IMR-90 (cell line): ENCODE data around the gene ACTC1. TPM values are rescaled to one million over a fixed set of nuclear protein-coding genes. Genes with fewer than 3 reads are reported as not detected.

Source experiments
- ATAC-seq: fragments of 200-7000 bp; cut with Tn5 transposase; 2 replicates; pipeline ENCODE4 v1.9.1; 2020; ENCODE audit warnings: low read depth, mild to moderate bottlenecking, moderate library complexity
- BruUV-seq: library from RNA; stranded (reverse); fragments of 400-500 nt; replicated peaks from 2 replicates; lab custom pipeline; 2021; lab: Mats Ljungman, UMichigan
- CTCF ChIA-PET: fragments of 300-600 bp; formaldehyde crosslinking; extraction: SDS; loops from one replicate; lab custom pipeline; 2021; ENCODE audit warnings: antibody characterized with exemption; lab: Yijun Ruan, JAX
- POLR2A ChIA-PET: fragments of 300-600 bp; sonication (Branson Sonifier 250); formaldehyde crosslinking; loops from one replicate; lab custom pipeline; 2022; ENCODE audit warnings: antibody characterized with exemption; ENCODE audit not compliant: unreplicated experiment; lab: Charles Lee
- DNase-seq: peaks from one replicate; pipeline ENCODE4 v3.0.0; 2013
- H2AFZ ChIP-seq: replicated peaks from 2 replicates; pipeline ENCODE3; 2013; ENCODE audit warnings: low read length, mild to moderate bottlenecking; ENCODE audit not compliant: poor library complexity
- H2AK5ac ChIP-seq: 2 replicates; pipeline ENCODE4 v1.6.1; 2013; ENCODE audit warnings: low read depth, low read length, inconsistent platforms
- H2AK9ac ChIP-seq: replicated peaks from 2 replicates; pipeline ENCODE3; 2013; ENCODE audit warnings: mild to moderate bottlenecking, low read depth, low read length, moderate library complexity; ENCODE audit not compliant: poor library complexity
- H2BK120ac ChIP-seq: 2 replicates; pipeline ENCODE4 v1.6.1; 2013; ENCODE audit warnings: low read depth, low read length, inconsistent platforms
- H2BK15ac ChIP-seq: 3 replicates; pipeline ENCODE4 v1.6.1; 2013; ENCODE audit warnings: low read depth, low read length, inconsistent platforms
- H2BK20ac ChIP-seq: 2 replicates; pipeline ENCODE4 v1.6.1; 2013; ENCODE audit warnings: low read depth, mild to moderate bottlenecking, inconsistent platforms, low read length, moderate library complexity
- H2BK5ac ChIP-seq: 2 replicates; pipeline ENCODE4 v1.6.1; 2013; ENCODE audit warnings: mild to moderate bottlenecking, low read depth, low read length, inconsistent platforms; ENCODE audit not compliant: poor library complexity, severe bottlenecking
- H3K14ac ChIP-seq: replicated peaks from 2 replicates; pipeline ENCODE4 v1.6.1; 2013; ENCODE audit warnings: low read depth, low read length, inconsistent platforms
- H3K18ac ChIP-seq: 2 replicates; pipeline ENCODE4 v1.6.1; 2013; ENCODE audit warnings: low read depth, low read length, control low read depth
- H3K23ac ChIP-seq: 2 replicates; pipeline ENCODE4 v1.6.1; 2013; ENCODE audit warnings: low read depth, low read length, inconsistent platforms
- H3K27ac ChIP-seq: 2 replicates; pipeline ENCODE4 v1.5.1; 2013; ENCODE audit warnings: mild to moderate bottlenecking, control low read depth, low read length; ENCODE audit not compliant: insufficient read depth
- H3K27me3 ChIP-seq: 2 replicates; pipeline ENCODE4 v1.6.1; 2013; ENCODE audit warnings: low read length; ENCODE audit not compliant: control insufficient read depth, insufficient read depth
- H3K36me3 ChIP-seq: 2 replicates; pipeline ENCODE4 v1.6.1; 2013; ENCODE audit warnings: low read length, mixed read lengths; ENCODE audit not compliant: control insufficient read depth, insufficient read depth
- H3K4ac ChIP-seq: 2 replicates; pipeline ENCODE4 v1.6.1; 2013; ENCODE audit warnings: low read depth, low read length, inconsistent platforms
- H3K4me1 ChIP-seq: 2 replicates; pipeline ENCODE4 v1.6.1; 2013; ENCODE audit warnings: low read length, mixed read lengths; ENCODE audit not compliant: control insufficient read depth, insufficient read depth
- H3K4me2 ChIP-seq: 2 replicates; pipeline ENCODE4 v1.6.1; 2013; ENCODE audit warnings: low read depth, mild to moderate bottlenecking, control low read depth, low read length, moderate library complexity
- H3K4me3 ChIP-seq: 2 replicates; pipeline ENCODE4 v1.5.1; 2013; ENCODE audit warnings: low read depth, mild to moderate bottlenecking, control low read depth, low read length, moderate library complexity; ENCODE audit not compliant: insufficient read depth
- H3K56ac ChIP-seq: 2 replicates; pipeline ENCODE4 v1.6.1; 2013; ENCODE audit warnings: low read length, inconsistent platforms; ENCODE audit not compliant: insufficient read depth; ENCODE audit errors: extremely low read depth
- H3K79me1 ChIP-seq, 2 experiments: 2 replicates each; pipeline ENCODE4 v1.6.1; 2013; ENCODE audit warnings: low read length in 2 of 2, inconsistent platforms in 1 of 2, low read depth in 1 of 2
- H3K9ac ChIP-seq: 2 replicates; pipeline ENCODE4 v1.6.1; 2013; ENCODE audit warnings: low read depth, low read length, control low read depth
- H3K9me1 ChIP-seq: 2 replicates; pipeline ENCODE4 v1.6.1; 2013; ENCODE audit warnings: low read length, inconsistent platforms; ENCODE audit not compliant: insufficient read depth
- H3K9me3 ChIP-seq: 2 replicates; pipeline ENCODE4 v1.6.1; 2013; ENCODE audit warnings: low read length; ENCODE audit not compliant: control insufficient read depth, insufficient read depth
- H4K20me1 ChIP-seq: 2 replicates; pipeline ENCODE4 v1.6.1; 2013; ENCODE audit warnings: low read length, inconsistent platforms; ENCODE audit not compliant: insufficient read depth
- H4K5ac ChIP-seq: 2 replicates; pipeline ENCODE4 v1.6.1; 2013; ENCODE audit warnings: mild to moderate bottlenecking, low read depth, low read length, control low read depth
- H4K8ac ChIP-seq, 2 experiments: 2 replicates each; pipeline ENCODE4 v1.6.1; 2013; ENCODE audit warnings: low read depth in 2 of 2, low read length in 2 of 2, control low read depth in 1 of 2, inconsistent platforms in 1 of 2
- H4K91ac ChIP-seq: 2 replicates; pipeline ENCODE4 v1.6.1; 2013; ENCODE audit warnings: low read depth, low read length, inconsistent platforms; ENCODE audit not compliant: insufficient read depth
- FOS ChIP-seq: fragments of 150-350 bp; IDR thresholded peaks from 2 replicates; pipeline ENCODE4 v1.6.1; 2016; ENCODE audit warnings: low read depth, low read length
- MAZ ChIP-seq: IDR thresholded peaks from 2 replicates; pipeline ENCODE4 v1.6.1; 2012; ENCODE audit warnings: low read depth, mild to moderate bottlenecking, low read length, improper control_type of control experiment, moderate library complexity, borderline replicate concordance
- POLR2A ChIP-seq: IDR thresholded peaks from 2 replicates; pipeline ENCODE4 v1.6.1; 2012; ENCODE audit warnings: mild to moderate bottlenecking, low read depth, low read length
- RAD21 ChIP-seq: IDR thresholded peaks from 2 replicates; pipeline ENCODE4 v1.6.1; 2012; ENCODE audit warnings: low read length, improper control_type of control experiment
- WGBS, 2 experiments: methylation state at CpG; one replicate each; pipeline versions ENCODE4 v1.1.5 to v1.1.7; 2013; ENCODE audit warnings: missing lambda C conversion rate in 2 of 2; ENCODE audit not compliant: insufficient read length in 1 of 2; ENCODE audit errors: extremely low coverage in 2 of 2; 5-methylcytosine and 5-hydroxymethylcytosine counted together
- dilution Hi-C: fragments of 300-500 bp; cut with HindIII; formaldehyde crosslinking; loops from one replicate; pipeline ENCODE4 v1.14.3; 2018; ENCODE audit warnings: low sequenced_read_pairs; ENCODE audit not compliant: unreplicated experiment
- in situ Hi-C: fragments of 300-500 bp; cut with MboI; formaldehyde crosslinking; loops from 3 replicates; pipeline ENCODE4 v1.14.3; 2019; ENCODE audit warnings: low sequenced_read_pairs, inconsistent platforms, mixed read lengths
- intact Hi-C: fragments of 100-400 bp; cut with micrococcal nuclease; formaldehyde crosslinking; loops from 2 replicates; pipeline ENCODE4 v1.10.0; 2022
- polyA plus RNA-seq, 3 experiments: library from polyadenylated mRNA; depleted of rRNA; stranded (reverse); fragments of >200 nt; gene quantifications; 2 replicates each; pipeline ENCODE4 v1.2.3, GENCODE V29; 2012; ENCODE audit warnings: low replicate concordance in 1 of 3
- total RNA-seq: library from RNA; depleted of rRNA; stranded (reverse); fragments of >200 nt; gene quantifications from 2 replicates; pipeline ENCODE4 v1.2.3, GENCODE V29; 2012

Gene ACTC1
- total and polyA plus RNA-seq, 2 of the 4 experiments (the other 2 are of a cell fraction) = 1.1 to 2.8 TPM

DNA sequence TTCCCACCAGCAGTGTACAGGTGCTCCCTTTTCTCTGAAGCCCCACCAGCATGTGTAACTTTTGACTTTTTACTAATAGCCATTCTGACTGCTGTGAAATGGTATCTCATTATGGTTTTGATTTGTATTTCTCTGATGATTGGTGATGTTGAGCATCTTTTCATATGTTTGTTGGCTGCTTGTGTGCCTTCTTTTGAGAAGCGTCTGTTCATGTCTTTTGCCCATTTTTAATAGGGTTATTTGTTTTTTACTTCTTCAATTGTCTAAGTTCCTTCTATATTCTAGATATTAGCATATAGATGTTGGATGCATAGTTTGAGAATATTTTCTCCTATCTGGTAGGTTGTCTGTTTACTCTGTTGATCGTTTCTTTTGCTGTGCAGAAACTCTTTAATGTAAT lies 14.6 kb downstream of the ACTC1 start:
- no peaks in the 10 kb centered on the region for H3K79me1 ChIP-seq
- no peak overlapping the region for H2BK20ac ChIP-seq
- no peaks in the 10 kb centered on the region for H3K9me1 ChIP-seq
- H2BK15ac ChIP-seq = no peak overlapping the region
- no peaks in the 10 kb centered on the region for H3K36me3 ChIP-seq
- no peak overlapping the region for H3K14ac ChIP-seq
- H3K4me1 ChIP-seq = no peaks in the 10 kb centered on the region
- no peaks in the 10 kb centered on the region; the same call in 1 of the 2 replicates for H3K9me3 ChIP-seq
- intact Hi-C loops = loop anchor here (5.0 kb wide), 1 partner anchor 33 kb away; no protein-coding TSS in a partner anchor
- no peak overlapping the region for H3K27ac ChIP-seq
- H4K8ac ChIP-seq = no peak overlapping the region
- TF ChIP-seq RAD21 = no peak
- TF ChIP-seq MAZ = no peak
- TF ChIP-seq FOS = no peak
- TF ChIP-seq POLR2A = no peak
- H2AK9ac ChIP-seq = no peak overlapping the region
- in situ Hi-C loops = no loop called here
- no peak overlapping the region for H3K23ac ChIP-seq
- peaks cover 14% of the 10 kb centered on the region for H3K27me3 ChIP-seq
- DNase-seq = no peak
- no peak overlapping the region for H4K5ac ChIP-seq
- no peak overlapping the region for H2AFZ ChIP-seq
- BruUV-seq = no TSS peak
- H3K4me2 ChIP-seq = no peak overlapping the region
- H2BK5ac ChIP-seq = no peak overlapping the region
- no peaks in the 10 kb centered on the region for H4K20me1 ChIP-seq
- no peak overlapping the region for H2AK5ac ChIP-seq
- H3K9ac ChIP-seq = no peak overlapping the region
- no peak overlapping the region for H4K91ac ChIP-seq
- no peak overlapping the region for H2BK120ac ChIP-seq
- no peak for ATAC-seq
- no peak overlapping the region for H3K4ac ChIP-seq
- ChIA-PET CTCF (no interaction called here), POLR2A (no interaction called here)
- no peak overlapping the region for H3K56ac ChIP-seq
- dilution Hi-C loops = no loop called here
- no peak overlapping the region for H3K18ac ChIP-seq
- no CpG with 5 or more reads among the region's 2 CpGs for WGBS, 2 experiments
- H3K4me3 ChIP-seq = no peak overlapping the region
